SU-DHL-6 (cell line): ENCODE measurements around the gene KASH5.

Experiments
- H2AFZ ChIP-seq: fragments of 200-600 bp; sonication (generic); 2 replicates; pipeline ENCODE4 v1.6.1; 2014; ENCODE audit warnings: low read depth, mild to moderate bottlenecking, moderate library complexity, mixed read lengths, antibody characterized with exemption, low read length; ENCODE audit not compliant: severe bottlenecking
- H3F3A ChIP-seq: fragments of 200-600 bp; shearing (Covaris generic); 2 replicates; pipeline ENCODE4 v1.6.0; 2016; ENCODE audit warnings: antibody characterized with exemption, mild to moderate bottlenecking; ENCODE audit not compliant: insufficient read depth
- H3K27ac ChIP-seq: fragments of 200-600 bp; sonication (generic); 2 replicates; pipeline ENCODE4 v1.5.1; 2016; ENCODE audit warnings: low read depth, mild to moderate bottlenecking, low read length, moderate library complexity, mixed read lengths
- H3K27me3 ChIP-seq: fragments of 200-600 bp; sonication (generic), shearing (Covaris generic); 2 replicates; pipeline ENCODE4 v1.6.0; 2014; ENCODE audit warnings: mild to moderate bottlenecking, low read length
- H3K36me3 ChIP-seq: fragments of 200-600 bp; sonication (generic); 2 replicates; pipeline ENCODE4 v1.6.1; 2014; ENCODE audit warnings: mild to moderate bottlenecking, low read length, mixed read lengths
- H3K4me2 ChIP-seq: fragments of 300-600, 200-600 bp; shearing (Covaris generic), sonication (generic); 2 replicates; pipeline ENCODE4 v1.6.0; 2014; ENCODE audit warnings: low read length, low read depth, mild to moderate bottlenecking; ENCODE audit not compliant: poor library complexity, severe bottlenecking
- H3K4me3 ChIP-seq: fragments of 200-600 bp; sonication (generic); 2 replicates; pipeline ENCODE4 v1.5.1; 2014; ENCODE audit warnings: antibody characterized with exemption, low read length, mild to moderate bottlenecking, mixed read lengths; ENCODE audit not compliant: insufficient read depth, poor library complexity, severe bottlenecking
- H3K79me2 ChIP-seq: fragments of 200-600 bp; sonication (generic); 2 replicates; pipeline ENCODE4 v1.6.1; 2014; ENCODE audit warnings: mild to moderate bottlenecking, low read length, moderate library complexity; ENCODE audit not compliant: insufficient read depth
- H3K9ac ChIP-seq: fragments of 200-600 bp; sonication (generic); 2 replicates; pipeline ENCODE4 v1.7.0; 2014; ENCODE audit warnings: mild to moderate bottlenecking, low read length
- H3K9me2 ChIP-seq: fragments of 200-600 bp; sonication (generic); replicated peaks from 2 replicates; pipeline ENCODE4 v1.6.1; 2014; ENCODE audit warnings: low read length; ENCODE audit not compliant: insufficient read depth
- H3K9me3 ChIP-seq: fragments of 200-600 bp; sonication (generic); 2 replicates; pipeline ENCODE4 v1.6.1; 2014; ENCODE audit warnings: low read length, mixed read lengths; ENCODE audit not compliant: insufficient read depth
- H4K20me1 ChIP-seq: fragments of 200-600 bp; sonication (generic); 2 replicates; pipeline ENCODE4 v1.6.1; 2014; ENCODE audit warnings: low read depth, mild to moderate bottlenecking, antibody characterized with exemption, low read length, moderate library complexity, mixed read lengths
- EZH2phosphoT487 ChIP-seq: fragments of 200-600 bp; sonication (generic), shearing (Covaris generic); conservative IDR thresholded peaks from 2 replicates; pipeline ENCODE4 v1.6.1; 2018; ENCODE audit warnings: mild to moderate bottlenecking, antibody characterized with exemption, low read length, moderate library complexity, mixed read lengths
- TF ChIP-seq, protein P1 (sequence below): fragments of 200-600 bp; sonication (generic); IDR thresholded peaks from one replicate; pipeline ENCODE4 v1.5.1; 2017; ENCODE audit warnings: antibody characterized with exemption, mild to moderate bottlenecking, low read length, moderate library complexity; ENCODE audit not compliant: insufficient read depth, poor library complexity, severe bottlenecking

The KASH5 gene

DNA sequence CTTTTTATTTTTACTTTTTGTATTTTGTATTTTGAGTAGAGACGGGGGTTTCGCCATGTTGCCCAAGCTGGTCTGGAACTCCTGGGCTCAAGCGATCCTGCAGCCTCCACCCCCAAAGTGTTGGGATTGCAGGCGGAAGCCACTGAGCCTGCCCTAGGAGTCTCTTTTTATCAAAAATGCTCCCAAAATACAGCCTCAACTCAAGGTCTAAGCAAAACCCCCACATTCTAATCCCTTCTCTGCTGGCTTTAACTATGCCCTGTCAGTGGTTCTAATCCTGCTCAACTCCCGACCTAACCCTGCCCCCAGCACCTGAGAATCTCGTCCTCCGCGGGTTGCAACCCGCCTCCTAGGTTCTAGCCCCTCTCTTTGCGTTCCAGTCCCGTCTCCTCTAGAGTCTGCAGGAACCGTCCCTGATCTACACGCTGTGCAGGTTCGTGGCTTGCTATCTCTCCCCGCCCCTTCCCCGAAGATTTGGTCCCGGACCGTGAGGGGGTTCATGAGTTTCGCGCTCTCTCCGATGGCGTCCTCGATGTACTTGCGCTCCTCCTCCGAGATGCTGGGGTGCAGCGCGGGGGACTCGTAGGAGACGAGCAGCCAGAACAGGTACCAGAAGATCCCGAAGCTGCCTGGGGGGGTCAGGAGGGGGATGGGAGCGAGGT, 45.3 kb downstream of the KASH5 start:
- no peaks in the 10 kb centered on the region for H3K36me3 ChIP-seq
- H4K20me1 ChIP-seq = no peaks in the 10 kb centered on the region
- H3K9ac ChIP-seq = no peak overlapping the region
- H3K27ac ChIP-seq = no peak overlapping the region
- no peak overlapping the region for H3K4me2 ChIP-seq
- TF ChIP-seq, protein P1, sequence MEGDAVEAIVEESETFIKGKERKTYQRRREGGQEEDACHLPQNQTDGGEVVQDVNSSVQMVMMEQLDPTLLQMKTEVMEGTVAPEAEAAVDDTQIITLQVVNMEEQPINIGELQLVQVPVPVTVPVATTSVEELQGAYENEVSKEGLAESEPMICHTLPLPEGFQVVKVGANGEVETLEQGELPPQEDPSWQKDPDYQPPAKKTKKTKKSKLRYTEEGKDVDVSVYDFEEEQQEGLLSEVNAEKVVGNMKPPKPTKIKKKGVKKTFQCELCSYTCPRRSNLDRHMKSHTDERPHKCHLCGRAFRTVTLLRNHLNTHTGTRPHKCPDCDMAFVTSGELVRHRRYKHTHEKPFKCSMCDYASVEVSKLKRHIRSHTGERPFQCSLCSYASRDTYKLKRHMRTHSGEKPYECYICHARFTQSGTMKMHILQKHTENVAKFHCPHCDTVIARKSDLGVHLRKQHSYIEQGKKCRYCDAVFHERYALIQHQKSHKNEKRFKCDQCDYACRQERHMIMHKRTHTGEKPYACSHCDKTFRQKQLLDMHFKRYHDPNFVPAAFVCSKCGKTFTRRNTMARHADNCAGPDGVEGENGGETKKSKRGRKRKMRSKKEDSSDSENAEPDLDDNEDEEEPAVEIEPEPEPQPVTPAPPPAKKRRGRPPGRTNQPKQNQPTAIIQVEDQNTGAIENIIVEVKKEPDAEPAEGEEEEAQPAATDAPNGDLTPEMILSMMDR = no peak
- TF ChIP-seq EZH2phosphoT487 = no peak
- no peaks in the 10 kb centered on the region for H3K9me3 ChIP-seq
- no peak overlapping the region for H2AFZ ChIP-seq
- H3K79me2 ChIP-seq = no peaks in the 10 kb centered on the region
- H3K4me3 ChIP-seq = no peak overlapping the region
- H3K27me3 ChIP-seq = no peaks in the 10 kb centered on the region
- H3F3A ChIP-seq = no peaks in the 10 kb centered on the region
- no peaks in the 10 kb centered on the region for H3K9me2 ChIP-seq

DNA sequence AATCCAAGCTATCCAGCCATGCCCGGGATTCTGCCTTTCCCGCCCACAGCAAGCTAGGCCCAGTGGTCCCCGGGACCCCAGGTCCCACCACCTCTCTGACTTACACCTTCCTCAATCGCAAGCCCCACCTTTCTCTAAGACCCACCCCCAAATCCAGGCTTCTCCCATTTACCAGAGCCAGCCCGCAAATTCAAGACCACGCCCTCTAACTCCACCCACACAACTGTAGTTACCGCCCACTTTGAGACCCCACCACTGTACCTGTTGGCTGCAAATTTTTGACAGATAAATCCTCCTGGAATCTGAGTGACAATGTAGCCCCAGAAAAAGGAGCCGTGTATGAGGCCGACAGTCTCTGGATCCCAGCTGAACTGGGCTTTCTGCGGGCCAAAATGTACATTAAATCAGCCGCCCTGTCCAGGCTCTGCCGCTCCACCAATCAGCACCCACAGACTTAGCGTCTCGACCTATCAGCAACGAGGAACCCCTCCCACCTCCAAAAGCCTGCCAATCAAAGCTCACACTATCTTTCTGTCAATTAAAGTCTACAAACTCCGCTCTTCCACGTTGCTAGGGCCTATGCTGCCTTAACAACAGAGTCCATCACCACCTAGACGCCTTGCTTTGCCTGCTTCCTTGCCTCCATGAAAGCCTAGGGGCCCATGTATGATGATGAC, 47.0 kb downstream of the KASH5 start:
- Histone ChIP-seq H3K4me2 (no peak overlapping the region), H3K27me3 (no peaks in the 10 kb centered on the region), H3K9ac (no peak overlapping the region), H2AFZ (no peak overlapping the region), H3K36me3 (no peaks in the 10 kb centered on the region), H3K27ac (no peak overlapping the region), H4K20me1 (no peaks in the 10 kb centered on the region), H3K9me2 (no peaks in the 10 kb centered on the region), H3K4me3 (no peak overlapping the region), H3K9me3 (no peaks in the 10 kb centered on the region), H3F3A (no peaks in the 10 kb centered on the region), H3K79me2 (no peaks in the 10 kb centered on the region)
- TF ChIP-seq EZH2phosphoT487 = no peak
- TF ChIP-seq, protein P1 = no peak

DNA sequence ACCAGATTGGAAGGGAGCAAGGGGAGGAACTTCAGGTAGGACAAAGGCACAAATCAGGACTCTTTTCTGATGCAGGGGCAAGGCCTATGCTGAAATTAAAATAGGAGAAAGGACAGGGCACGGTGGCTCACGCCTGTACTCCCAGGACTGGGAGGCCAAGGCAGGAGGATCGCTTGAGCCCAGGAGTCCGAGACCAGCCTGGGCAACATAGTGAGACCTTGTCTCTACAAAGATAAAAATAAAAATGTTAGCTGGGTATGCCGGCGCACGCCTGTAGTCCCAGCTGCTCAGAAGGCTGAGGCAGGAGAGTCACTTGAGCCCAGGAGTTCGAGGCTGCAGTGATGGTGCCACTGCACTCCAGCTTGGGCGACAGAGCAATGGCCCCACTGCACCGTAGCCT, 47.6 kb downstream of the KASH5 start:
- Histone ChIP-seq H3K4me2 (no peak overlapping the region), H3K9me3 (no peaks in the 10 kb centered on the region), H3K79me2 (no peaks in the 10 kb centered on the region), H3K27ac (no peak overlapping the region), H2AFZ (no peak overlapping the region), H3K4me3 (no peak overlapping the region), H3F3A (no peaks in the 10 kb centered on the region), H3K27me3 (no peaks in the 10 kb centered on the region), H3K36me3 (no peaks in the 10 kb centered on the region), H3K9me2 (no peaks in the 10 kb centered on the region), H4K20me1 (no peaks in the 10 kb centered on the region), H3K9ac (no peak overlapping the region)
- no peak for TF ChIP-seq EZH2phosphoT487
- TF ChIP-seq, protein P1 = no peak
